ENCODE results near the gene ADM5.

GRCh38 chr19:49688531-49689132 is 762 bp upstream of the ADM5 start:
- TF ChIP-seq CTCF (IDR thresholded peaks at IDR 0.05) = no peak
- 0 out of 2 replicates have a peak, but pooled peaks have one; percentile 6 for TF ChIP-seq POLR2AphosphoS5 (IDR thresholded peaks at IDR 0.05; ENCODE audit: low read depth, low read length)
- TF ChIP-seq TCF7L2 (IDR thresholded peaks at IDR 0.05; ENCODE audit: low read depth, low read length) = no peak

Measured in Panc1 (cell line).